ENCODE data around the gene SLC30A7.
"Not testable (repeated sequence)": the region's sequence is repeated elsewhere in the genome, so short reads cannot be mapped to it uniquely, and the experiment has no call there.

Gene SLC30A7, protein sequence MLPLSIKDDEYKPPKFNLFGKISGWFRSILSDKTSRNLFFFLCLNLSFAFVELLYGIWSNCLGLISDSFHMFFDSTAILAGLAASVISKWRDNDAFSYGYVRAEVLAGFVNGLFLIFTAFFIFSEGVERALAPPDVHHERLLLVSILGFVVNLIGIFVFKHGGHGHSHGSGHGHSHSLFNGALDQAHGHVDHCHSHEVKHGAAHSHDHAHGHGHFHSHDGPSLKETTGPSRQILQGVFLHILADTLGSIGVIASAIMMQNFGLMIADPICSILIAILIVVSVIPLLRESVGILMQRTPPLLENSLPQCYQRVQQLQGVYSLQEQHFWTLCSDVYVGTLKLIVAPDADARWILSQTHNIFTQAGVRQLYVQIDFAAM

DNA sequence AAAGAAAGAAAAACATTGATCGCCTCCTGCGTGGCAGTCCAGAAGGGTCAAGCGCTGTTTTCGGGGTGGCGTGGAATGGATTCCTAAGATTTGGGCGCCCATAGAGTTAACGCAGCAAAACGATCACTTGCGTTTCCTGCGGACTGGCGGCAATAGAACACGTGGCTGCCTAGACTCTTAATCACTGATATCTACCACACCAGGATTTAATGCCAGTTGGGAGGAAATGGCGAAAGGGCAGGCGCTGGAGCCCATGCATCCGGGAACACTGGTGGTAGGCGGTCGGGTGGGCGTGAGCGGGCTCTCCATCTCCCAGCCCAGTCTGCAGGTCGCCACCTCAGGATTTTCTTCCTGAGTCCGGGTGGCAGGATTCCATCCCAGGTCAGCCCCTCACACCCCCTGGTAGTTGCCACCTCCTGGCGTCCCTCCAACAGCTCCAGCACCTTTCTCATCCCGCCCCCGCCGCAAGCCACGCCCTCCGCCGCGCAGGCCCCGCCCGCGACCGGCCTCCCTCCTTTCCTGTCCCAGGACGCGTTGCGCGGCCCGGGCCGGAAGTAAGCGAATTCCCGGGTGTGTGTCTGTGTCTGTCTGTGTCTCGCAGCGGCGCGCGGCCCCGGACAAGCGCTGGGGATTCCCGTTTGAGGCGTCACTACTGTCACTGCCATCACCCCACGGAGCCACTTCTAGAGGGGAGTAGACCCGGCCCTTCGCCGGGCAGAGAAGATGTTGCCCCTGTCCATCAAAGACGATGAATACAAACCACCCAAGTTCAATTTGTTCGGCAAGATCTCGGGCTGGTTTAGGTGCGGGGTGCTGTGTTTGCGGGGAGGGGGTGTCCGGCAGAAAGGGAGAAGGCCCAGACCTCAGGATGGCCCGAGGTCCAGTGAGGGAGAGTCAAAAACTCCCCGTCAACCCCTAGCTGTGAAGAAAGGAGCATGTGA, at the start of gene SLC30A7:
SLC30A7 (plus strand) TSS at position 551 of the 941 bp plus-strand sequence; CDS start at position 724, 173 bp downstream.
- DNase-seq: peak; percentile 92

DNA sequence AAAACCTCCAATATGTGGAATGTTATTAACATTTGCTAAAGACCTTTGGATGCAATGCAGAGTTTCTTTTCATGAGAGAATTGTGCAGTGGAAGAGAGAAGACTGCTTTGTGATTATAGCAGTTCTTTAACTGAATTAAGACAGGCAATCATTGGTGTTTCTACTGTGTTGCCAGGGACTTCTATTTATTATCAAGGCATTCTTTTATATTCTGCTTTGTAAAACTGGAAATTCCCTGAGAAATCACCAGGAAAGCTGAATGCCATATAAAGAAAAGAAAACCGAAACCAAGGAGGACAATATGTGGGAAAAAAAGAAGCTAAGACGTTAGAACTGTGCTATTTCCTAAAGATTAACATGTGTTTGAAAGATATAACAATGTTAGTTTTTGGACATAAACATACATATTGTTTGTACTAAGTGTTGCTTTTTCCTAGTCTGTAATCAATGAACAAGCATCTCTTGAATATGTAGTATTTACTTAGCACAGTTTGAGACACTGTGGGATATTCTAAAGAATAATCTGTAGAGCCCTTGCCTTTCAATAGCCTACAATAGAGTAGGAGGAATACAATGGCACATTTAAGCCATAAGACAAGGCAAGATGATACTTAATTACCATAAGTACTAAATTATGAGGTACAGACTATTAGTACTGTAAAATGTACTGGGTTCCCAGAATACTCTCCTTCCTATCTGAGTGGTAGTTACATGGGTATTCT, 48.4 kb upstream of the SLC30A7 start:
- no peak for DNase-seq

DNA sequence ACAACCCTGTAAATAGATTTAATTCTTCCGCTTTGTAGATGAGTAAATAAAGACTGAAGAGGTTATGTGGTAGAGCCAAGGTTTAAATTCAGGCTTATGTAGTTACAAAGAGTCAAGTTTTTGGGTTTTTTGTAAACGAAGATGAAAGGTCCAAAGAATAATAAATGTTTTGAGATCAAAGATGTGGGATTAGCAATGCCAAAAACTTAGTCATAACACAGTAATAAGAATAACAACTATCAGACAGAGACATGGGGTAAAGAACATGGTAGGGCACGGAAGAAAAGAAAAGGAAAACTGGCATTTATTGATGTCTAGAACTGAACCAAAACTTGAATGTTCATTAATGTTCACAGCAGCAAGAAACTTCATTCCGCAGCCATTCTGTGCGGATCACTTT, 44.2 kb upstream of the SLC30A7 start:
- no peak for DNase-seq

DNA sequence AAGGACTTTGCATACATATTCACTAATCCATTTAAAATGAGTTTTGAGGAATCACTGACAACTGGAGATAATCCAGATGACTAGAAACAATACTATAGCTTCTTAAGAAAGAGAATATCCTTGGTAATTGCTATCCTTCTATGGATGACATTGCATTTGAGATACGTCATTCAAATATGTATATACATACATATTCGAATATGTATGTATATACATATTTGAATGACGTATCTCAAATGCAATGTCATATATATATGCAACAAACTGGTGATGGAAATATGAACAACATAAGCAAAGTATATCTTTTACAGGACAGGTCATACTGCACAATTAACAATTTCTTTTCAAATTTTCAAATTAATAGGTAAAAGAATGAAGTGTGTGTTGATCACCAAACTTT, 42.9 kb upstream of the SLC30A7 start:
- DNase-seq: no peak

DNA sequence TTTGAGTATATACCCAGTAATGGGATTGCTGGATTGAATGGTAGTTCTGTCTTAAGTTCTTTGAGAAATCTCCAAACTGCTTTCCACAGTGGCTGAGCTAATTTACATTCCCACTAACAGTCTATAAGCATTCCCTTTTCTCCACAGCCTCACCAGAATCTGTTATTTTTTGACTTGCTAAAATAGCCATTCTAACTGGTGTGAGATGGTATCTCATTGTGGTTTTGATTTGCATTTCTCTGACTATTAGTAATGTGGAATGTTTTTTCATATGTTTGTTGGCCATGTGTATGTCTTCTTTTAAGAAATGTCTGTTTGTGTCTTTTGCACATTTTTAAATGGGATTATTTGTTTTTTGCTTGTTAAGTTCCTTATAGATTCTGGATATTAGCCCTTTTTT, 40.8 kb upstream of the SLC30A7 start:
- DNase-seq: not testable (repeated sequence)

DNA sequence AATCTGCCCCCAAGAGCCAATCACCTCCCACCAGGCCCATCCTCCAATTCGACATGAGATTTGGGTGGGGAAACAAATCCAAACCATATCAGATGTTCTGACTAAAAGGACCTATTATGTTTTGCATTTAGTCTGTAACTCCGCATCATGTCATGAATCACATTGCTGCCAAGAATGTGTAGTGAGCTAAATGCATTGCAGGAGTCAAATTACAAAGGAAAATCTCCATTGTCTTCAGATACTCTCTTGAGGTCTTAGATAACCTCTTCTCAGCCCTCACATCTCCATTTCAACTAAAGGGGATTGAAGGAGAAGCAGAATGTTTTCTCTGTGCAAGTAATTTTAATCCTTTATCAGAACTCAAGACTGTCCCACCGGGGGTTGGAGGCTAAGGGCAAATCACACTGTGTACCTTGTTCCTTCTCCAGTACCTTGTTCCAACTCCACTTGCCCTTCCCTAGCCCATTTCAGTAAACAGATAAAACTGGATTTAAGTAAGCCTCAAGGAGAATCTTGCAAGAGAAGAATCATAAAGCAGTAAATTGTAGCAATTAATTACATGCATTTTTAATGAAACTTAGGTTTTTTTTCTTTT, 35.4 kb upstream of the SLC30A7 start:
- no peak for DNase-seq

DNA sequence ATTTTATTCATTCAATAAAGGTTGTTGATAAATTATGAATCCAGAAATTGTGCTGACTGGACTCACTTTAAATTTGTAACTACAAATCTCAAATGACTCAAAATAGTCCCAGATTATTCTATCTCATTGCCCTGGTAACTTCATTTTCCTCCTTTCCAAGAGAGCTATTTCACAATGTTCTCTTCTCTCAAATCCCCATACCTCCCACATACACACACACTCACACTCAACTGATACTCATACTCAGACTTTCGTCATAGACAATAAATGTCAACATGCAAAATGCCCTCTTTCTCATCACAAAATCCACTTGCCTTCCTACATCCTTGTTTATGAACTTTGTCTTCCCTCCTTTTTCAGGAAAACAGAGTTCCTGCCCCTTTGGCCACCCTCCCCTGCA, 34.5 kb upstream of the SLC30A7 start:
- DNase-seq: no peak

DNA sequence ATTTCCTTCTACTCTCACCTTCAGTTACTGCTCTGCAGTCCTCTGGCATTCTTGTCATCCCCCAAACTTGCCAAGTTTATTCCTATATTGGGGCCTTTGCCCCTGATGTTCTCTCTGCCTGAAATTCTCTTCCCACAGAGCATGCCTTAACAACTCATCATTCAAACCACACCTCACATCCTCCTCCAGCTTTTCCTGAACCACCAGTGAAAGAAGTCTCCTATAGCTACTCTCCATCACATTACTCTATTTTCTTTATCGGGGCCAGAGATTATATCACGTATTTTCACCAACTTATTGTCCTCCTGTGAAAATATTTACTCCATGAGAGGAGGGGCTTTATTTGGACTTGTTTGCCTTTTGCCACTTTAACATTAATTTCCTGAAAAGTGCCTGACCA, 33.3 kb upstream of the SLC30A7 start:
- no peak for DNase-seq

DNA sequence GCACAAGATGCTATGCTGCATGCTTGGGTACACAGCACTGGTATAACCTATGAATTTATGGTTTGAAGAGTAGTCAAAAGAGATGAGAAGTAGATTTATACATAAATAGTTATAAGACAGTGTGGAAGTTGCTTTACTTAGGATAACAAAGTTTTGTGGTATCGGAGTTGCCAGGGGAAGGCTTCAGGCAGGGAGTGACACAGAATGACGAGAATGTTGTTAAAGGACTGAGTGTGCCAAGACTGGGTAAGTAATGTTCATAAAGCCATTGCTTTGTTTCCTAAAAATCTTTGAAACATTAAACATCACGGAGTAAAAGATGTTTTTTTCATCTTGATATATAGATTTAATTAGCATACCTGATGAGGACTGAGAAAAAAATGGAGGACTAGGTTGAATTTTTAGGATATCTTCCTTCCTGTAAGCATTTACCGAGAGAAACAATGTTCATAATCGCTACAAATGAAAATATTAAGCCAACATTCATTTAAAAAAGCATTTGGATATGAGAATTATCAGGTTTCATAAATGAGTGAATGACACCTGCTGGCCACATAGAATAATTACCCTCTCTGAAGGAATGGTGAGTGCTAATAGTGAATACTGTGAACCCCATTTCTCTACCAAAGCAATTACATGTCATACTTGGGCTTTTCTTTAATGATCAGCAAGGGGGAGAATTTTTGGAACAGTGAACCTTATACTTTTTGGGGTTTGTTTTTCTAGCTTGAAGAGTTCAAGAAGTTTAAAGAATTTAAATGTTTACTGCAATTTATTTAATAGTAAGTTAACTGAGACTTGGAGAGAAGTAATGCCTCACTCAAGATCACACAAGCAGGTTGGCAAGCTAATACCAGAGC, 29.6 kb upstream of the SLC30A7 start:
- no peak for DNase-seq

DNA sequence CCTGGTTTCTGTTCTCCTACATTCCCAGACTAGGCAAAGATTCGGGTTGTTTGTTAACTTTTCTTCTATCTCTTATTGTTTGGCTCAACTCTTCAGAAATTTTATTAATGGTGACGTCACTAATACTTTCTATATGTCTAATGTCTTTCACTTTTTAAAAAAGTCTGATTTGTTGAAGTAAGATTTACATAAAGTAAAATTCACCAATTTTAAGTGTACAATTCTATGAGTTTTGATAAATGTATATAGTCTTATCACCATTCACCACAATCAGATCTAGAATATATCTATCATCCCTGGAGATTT, 29.0 kb upstream of the SLC30A7 start:
- DNase-seq: no peak

DNA sequence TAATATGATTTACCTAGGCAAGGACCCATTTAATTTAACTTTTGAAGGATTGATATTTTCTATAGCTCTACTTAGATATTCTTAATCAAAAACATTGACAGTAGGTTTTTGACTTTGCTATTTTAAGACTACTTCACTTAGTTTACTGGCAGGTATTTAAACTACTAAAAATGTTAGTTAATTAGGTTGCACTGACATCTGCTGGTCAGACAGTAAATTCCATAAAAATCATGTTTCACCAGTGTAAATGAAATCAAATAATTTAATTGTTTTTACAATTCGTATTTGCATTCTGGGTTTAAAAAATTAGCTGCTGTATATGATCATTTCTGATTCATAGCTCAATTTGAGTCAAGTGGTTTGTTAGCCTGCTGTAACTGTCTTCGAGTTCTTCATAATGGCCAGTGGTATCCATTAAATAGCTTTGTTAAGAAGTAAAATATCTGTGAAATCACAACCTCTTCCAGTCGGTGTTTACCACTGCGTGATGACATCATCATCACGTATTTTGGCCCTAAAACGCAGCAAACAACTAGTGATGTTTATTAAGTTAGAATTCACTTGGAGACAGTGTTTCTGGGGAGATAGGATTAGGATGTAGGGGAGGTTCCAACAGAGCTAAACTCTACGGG, 27.4 kb upstream of the SLC30A7 start:
- no peak for DNase-seq

DNA sequence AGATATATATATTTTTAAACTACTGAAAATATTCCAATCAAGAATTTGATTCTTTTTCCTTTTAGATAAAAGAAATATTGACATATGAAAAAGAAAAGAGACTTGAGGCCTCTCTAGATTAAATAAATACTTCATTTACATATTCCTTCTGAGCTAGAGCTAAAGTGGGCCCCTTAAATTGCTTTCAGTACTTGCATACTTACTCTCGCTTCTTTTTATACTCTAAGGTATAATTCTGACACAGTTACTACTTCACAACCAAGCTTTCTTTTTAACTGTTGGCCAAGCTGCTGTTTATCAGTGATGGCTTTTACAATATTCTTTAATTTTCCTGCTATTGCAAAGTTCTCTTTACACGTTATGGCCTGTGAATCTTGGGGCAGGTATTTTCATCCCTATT, 25.9 kb upstream of the SLC30A7 start:
- DNase-seq: no peak

DNA sequence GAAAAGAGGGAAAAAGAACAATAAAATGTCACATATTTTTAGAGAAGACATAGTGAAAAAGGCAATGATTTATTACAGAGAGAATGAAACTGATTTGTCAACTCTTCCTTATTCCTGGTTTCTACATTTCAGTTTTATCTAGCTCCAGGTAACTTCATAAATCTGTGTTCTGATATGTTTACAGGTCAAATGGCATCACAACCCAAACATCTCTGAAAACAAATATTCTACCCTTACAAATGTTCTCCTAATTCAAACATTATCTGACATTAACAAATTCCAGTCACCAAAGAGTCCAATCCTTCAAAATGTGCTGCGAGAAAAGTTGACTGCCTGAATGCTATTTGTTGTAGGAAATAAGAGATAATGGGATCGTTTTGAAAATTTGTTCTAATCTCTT, 21.5 kb upstream of the SLC30A7 start:
- no peak for DNase-seq

DNA sequence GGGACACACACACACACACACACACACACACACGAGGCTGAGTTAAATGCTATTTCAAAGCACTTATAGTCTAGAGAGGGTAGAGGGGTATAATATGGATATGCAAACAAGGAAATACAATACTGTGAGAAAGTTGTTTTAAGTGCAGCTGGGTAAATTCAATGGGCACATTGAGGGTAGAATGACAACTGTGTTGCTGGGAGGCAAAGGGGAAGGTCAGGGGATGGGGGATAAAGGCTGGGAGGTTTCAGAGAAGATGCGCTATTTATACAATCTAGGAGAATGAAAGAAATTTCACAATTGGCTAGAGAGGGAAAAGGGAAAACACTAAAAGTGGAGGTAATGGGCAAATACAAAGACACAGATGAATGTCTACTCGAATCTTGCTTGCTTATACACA, 20.7 kb upstream of the SLC30A7 start:
- DNase-seq: peak; percentile 39

DNA sequence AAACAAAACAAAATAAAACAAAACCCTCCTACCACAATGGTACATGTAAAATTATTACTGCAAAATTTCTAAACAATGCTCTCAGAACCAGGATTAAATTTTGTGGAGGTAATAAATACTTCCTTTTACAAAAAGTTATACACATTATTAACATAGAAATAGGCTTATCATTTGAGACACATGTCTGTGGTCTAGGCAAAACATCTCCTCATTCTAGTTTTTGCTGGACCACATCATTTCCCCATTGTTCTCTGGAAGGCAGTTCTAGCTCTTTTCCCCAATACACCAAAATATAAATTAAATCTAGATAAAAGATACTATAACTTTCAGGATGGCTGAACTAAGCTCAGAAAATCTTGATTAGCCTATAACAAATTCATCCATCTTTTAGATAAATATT, 19.6 kb upstream of the SLC30A7 start:
- no peak for DNase-seq

DNA sequence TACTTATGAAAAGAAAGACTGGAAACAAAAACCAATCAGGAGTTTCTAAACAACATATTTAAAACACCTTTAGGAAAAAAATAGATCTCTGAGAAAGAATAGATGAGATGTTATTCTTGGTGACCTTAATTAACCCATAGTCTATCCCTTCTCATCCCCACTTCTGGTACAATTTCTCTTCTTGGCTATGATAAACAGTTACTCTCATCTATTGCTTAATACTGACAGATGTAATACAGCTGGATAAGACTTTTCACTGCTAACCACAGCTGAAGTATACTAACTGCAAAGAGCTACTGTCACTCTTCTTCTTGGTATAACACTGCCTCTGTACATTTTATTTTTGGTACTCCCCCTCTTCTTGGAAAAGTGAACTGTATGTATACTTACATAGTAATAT, 16.5 kb upstream of the SLC30A7 start:
- no peak for DNase-seq

DNA sequence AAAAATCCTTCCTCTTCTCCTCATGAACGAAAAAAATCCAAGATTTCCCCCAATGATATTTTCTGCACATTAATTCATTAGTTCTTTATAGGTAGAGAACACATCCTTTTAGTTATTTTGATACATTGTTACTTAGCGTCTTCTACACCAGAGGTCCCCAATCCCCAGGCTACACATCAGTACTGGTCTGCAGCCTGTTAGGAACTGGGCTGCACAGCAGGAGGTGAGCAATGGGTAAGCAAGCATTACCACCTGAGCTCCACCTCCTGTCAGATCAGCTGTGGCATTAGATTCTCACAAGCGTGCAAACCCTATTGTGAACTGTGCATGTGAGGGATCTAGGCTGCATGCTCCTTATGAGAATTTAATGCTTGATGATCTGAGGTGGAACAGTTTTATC, 14.2 kb upstream of the SLC30A7 start:
- DNase-seq: no peak

DNA sequence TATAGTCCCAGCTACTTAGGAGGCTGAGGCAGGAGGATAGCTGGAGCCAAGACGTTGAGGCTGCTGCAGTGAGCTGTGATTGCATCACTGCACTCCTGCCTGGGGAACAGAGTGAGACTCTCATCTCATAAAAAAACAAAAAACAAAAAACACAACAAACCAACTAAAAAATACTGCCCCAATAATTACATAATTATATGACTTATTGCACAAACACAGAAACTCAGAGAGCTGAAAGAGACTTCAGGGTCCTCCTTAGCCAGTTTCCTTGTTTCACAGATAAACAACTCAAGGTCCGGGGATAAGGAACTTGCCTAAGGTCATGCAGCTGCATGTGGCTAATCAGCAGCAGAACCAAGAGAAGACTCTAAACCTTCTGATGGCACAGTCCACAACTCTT, 13.2 kb upstream of the SLC30A7 start:
- DNase-seq: no peak

DNA sequence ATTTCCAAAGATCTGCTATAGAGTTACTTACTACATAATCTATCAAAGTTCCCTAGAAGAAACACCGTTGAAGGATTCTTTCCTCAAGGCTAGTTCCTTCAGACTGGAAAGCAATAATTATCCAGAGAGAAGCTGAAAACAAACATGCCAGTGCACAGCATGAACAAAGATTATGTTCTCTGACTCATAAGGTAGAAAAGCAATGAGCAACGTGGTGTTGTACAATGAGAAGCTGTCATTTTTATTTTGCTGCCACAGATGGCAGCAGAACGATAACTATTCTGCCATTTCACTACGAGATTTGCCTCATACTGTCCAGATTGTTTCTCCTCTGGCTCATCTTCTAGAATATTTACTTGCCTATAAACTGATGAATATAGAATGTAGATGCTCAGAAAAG, 11.9 kb upstream of the SLC30A7 start:
- DNase-seq: no peak

DNA sequence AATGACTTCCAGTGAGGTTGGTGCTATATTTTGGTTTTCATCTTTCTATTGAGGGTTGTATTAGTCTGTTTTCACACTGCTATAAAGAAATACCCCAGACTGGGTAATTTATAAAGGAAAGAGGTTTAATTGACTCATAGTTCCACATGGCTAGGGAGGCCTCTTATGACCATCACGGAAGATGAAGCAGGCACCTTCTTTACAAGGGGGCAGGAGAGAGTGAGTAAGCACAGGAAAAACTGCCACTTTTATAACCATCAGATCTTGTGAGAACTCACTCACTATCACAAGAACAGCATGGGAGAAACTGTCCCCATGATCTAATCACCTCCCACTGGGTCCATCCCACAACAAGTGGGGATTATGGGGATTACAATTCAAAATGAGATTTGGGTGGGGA, 6.9 kb upstream of the SLC30A7 start:
- not testable (repeated sequence) for DNase-seq

DNA sequence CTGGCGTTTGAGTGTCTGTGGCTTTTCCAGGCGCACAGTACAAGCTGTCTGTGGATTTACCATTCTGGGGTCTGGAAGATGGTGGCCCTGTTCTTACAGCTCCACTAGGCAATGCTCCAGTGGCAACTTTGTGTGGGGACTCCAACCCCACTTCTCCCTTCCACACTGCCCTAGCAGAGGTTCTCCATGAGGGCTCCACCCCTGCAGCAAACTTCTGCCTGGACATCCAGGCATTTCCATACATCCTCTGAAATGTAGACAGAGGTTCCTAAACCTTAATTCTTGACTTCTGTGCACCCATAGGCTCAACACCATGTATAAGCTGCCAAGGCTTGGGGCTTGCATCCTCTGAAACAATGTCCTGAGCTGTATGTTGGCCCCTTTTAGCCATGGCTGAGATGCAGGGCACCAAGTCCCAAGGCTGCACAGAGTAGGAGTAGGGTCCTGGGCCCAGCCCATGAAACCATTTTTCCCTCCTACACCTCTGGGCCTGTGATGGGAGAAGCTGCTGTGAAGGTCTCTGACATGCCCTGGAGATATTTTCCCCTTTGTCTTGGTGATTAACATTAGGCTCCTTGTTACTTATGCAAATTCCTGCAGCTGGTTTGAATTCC, 5.9 kb upstream of the SLC30A7 start:
- not testable (repeated sequence) for DNase-seq
